Keratinocyte (primary cell): ENCODE measurements around the gene HERC2.

Experiments
- EZH2 ChIP-seq: IDR thresholded peaks from one replicate; pipeline ENCODE4 v1.6.1; 2012; ENCODE audit warnings: inconsistent platforms, mild to moderate bottlenecking, low read length, moderate library complexity
- TF ChIP-seq, protein P1 (sequence below), 3 experiments: IDR thresholded peaks in 1 of 3; conservative IDR thresholded peaks in 1 of 3; optimal IDR thresholded peaks in 1 of 3; 2 replicates in 2 of 3; 3 replicates in 1 of 3; pipeline versions ENCODE3 to v1.5.1; 2011; ENCODE audit warnings: low read length in 3 of 3, mild to moderate bottlenecking in 3 of 3, moderate library complexity in 2 of 3, control low read depth in 1 of 3, inconsistent platforms in 1 of 3; ENCODE audit not compliant: insufficient read depth in 2 of 3; ENCODE audit errors: extremely low read depth in 1 of 3

- TF ChIP-seq, protein P1, sequence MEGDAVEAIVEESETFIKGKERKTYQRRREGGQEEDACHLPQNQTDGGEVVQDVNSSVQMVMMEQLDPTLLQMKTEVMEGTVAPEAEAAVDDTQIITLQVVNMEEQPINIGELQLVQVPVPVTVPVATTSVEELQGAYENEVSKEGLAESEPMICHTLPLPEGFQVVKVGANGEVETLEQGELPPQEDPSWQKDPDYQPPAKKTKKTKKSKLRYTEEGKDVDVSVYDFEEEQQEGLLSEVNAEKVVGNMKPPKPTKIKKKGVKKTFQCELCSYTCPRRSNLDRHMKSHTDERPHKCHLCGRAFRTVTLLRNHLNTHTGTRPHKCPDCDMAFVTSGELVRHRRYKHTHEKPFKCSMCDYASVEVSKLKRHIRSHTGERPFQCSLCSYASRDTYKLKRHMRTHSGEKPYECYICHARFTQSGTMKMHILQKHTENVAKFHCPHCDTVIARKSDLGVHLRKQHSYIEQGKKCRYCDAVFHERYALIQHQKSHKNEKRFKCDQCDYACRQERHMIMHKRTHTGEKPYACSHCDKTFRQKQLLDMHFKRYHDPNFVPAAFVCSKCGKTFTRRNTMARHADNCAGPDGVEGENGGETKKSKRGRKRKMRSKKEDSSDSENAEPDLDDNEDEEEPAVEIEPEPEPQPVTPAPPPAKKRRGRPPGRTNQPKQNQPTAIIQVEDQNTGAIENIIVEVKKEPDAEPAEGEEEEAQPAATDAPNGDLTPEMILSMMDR (optimal IDR thresholded peaks at IDR 0.05 in 1 of 3, IDR thresholded peaks at IDR 0.05 in 1 of 3, conservative IDR thresholded peaks at IDR 0.05 in 1 of 3; ENCODE audit: extremely low read depth in 1 of 3, insufficient read depth in 2 of 3, low read length in 3 of 3), result no peak
- no peak for TF ChIP-seq EZH2
These were observed 143.7 kb downstream of the HERC2 start for GRCh38 chr15:28178290-28178689.
